Measurements from ENCODE around the gene SMG9.
"Not testable (repeated sequence)": the region's sequence is repeated elsewhere in the genome, so short reads cannot be mapped to it uniquely, and the experiment has no call there.

The SMG9 gene

DNA sequence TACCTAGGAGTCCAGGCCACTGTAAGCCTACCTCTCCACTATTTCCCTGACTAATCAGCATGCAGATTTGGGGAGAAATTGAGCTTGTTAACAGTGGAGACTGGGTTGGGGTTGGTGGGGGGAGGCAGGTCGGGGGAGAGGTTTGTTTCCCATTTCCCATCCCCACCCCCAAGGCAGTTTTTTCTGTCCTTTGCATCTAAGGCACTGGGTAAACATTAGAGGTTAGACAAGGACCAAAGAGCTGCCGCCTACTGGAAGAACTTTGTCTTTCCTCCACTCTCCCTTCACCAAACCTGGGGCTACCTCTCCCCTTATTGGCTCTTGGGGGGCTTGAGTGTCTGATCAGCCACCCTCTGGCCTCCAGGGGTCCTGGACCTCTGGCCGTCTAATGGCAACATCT lies 25.1 kb upstream of the SMG9 start:
- DNase-seq = no peak

DNA sequence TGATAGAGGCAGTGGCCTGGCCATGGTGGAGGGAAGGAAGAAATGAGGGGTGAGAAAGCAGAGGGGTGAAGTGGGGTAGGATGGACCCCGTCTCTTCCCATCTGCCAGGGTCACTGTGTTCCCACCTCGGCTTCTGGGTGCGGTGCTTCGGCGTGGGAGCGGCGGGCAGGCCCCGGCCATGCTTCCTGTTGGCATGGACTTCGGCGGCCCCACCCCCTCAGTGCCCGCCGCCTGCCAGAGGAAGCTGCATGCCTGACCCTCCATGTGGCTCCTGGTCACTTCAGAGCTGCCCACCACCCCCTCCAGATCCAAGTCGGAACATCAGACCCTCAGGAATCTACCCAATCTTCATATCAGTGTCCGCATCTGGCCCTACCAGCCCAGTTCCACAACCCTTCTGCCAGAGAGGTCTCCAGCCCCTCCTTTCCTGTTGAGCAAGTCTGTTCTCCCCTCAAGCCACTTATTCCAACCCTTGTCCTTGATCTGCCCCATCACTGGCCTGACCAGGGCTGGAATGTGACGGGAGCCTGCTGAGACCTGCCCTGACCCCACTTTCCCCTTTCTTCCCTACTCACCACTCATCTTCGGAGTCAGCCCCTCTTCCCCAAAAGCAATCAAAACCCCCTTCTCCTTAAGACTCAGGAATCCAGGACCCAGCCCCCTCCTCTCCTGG lies 24.5 kb upstream of the SMG9 start:
- DNase-seq = no peak

DNA sequence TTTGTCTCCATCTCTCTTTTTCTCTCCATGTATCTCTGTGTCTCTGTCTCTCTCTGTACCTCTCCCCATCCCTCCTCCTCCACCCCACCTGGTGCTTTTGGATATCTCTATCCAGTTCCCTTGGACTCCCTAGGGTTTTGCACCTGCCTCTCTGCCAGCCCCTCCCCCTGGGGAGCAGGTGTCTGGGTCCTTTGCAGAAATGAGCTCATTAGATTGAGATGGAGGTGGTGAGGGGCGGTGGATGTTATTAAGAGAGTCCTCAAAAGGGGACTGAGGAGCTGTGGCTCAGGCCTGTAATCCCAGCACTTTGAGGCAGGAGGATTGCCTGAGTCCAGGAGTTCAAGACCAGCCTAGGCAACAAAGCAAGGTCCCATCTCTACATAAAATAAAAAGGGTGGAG lies 23.9 kb upstream of the SMG9 start:
- DNase-seq = no peak

DNA sequence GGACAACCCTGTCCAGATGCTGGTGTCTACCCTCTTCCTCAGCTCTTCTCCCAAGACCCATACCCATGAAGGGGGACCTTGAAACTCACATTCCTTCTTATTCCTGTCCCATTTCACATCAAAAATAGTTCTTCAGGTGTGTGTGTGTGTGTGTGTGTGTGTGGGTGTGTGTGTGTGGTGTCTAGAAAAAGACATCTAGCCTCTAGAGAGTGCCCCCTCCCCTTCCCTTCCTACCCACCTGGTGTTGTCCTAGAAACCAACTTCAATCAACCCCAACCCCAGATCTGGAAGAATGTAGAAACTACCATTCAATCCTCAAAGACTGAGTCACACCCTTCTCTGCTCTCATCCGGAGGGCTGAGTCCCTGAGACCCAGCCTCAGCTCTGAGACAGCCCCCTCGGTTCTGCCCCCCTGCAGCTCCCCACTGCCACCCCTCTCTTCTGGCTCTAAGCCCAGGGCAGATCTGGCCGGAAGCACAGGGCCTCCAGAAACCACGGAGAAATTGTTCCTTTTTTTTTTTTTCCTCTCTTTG lies 22.5 kb upstream of the SMG9 start:
- DNase-seq = no peak

DNA sequence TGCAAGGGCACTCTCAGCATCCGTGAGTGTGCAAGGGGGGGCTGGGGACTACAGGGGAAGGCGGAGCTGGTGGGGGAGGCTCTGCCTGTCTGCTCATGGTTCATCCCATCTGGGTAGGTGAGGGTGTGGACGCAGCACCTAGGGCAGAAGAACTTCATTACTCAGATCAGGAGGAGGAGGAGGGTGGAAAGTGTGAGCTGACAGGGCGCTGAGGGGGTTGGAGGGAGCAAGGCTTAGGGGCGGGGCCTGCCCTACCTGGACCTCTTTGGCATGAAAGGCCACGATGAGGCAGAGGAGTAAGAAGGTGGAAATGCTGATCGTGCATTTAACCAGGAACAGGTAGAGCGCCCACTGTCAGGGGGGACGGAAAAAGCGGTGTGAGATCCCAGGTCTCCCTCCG lies 21.5 kb upstream of the SMG9 start:
- DNase-seq = no peak

DNA sequence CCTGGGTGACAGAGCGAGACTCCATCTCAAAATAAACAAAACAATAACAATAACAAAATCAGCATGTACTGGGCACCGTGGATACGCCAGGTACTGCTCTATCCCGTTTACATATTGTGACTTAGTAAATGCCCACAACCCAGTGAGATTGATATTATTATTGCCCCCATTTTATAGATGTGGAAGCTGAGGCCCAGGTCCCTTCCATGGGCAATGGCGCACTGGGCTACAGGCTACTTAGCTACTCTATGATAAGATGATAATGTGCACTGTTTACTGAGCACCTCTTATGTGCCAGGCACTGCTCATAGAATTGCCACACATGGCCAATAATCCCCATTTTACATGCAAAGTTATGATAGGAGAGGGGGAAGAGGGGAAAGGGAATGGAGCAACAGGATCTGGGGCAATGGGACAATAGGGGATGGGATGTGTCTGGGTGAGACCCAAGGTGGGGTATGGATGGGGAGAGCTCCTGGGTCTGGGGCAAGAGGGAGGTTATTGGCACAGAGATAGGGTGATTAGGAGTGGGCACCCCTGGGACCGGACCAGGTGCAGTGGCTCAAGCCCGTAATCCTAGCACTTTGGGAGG lies 20.6 kb upstream of the SMG9 start:
- no peak for DNase-seq

DNA sequence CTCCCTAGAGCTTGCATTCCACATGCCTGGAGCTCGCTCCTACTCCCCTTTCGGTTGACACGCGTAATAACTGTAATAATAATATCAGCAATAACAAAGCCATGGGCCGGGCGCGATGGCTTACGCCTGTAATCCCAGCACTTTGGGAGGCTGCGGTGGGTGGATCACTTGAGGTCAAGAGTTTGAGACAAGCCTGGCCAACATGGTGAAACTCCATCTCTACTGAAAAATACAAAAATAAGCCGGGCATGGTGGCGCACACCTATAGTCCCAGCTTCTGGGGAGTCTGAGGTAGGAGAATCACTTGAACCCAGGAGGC lies 20.1 kb upstream of the SMG9 start:
- DNase-seq = not testable (repeated sequence)

DNA sequence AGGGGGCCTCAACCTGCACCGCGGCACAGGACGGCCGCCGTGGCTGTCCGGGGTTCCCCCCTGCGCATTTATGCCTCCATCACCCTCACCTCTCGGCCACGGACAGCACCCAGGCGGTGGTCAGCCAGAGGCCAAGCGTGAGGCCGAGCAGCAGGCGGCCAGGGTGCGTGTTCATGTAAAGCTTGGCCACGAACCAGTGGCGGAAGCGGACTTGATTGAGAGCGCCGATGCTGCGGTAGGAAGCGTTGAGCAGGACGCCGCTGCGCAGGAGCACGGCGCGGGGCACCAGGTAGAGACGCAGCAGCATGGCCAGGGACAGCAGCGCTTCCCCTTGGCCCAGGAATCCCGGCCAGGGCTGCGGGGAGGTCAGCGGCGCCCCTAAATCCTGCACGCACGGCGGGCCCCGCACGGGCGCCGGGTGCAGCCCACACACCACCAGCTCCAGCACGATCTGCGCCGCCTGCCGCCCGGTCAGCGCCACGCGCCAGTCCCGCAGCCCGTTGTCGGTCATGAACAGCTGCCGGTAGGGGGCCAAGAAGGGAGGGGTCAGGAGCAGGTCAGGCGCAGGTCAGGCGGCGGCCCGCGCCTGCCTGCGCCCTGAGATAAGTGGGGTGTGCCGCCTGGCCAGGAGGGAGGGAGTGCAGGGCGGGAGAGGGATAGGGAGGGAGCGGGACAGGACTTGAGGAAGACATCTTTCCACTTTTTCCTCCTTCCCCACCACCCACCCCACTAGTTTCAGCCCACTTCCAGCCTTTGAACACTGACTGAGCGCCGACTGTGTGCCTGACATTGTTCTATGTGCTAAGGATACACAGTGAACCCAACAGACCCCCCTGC lies 19.6 kb upstream of the SMG9 start:
- no peak for DNase-seq

DNA sequence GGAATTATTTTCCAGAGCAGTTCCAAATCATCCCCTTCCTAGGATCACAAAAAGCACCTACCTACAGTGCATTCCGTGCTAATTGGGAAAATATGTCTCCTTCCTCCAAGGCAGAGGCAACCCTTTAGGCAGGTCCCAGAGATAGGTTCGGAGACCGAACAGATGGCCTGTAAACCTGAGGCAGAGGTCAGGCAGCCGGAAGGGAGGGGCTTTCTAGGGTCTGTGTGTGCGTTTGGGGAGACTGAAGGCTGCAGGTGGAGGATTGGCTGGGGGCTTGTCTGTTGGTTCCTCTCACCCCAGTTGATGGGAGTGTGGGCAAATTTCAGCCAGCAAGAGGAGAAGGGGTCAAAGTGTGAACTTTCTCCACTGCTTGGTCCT lies 19.0 kb upstream of the SMG9 start:
- no peak for DNase-seq

DNA sequence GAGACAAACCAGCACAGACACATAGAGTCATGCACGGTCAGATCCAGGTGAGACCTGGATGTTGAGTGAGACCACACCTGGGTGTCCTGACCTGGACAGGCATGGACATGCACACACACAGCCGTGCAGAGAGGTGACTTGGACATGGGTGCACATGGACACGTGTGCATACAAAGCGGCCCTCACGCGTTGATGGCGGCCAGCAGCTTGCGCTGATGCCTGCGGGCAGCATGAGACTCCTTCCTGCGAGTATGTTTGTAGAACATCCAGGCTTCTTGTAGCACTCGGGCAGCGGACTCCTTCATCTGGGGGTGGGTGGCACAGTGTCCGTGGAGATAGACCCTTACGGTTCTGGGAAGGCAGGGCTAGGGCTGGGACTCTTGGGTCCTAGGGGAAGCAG lies 14.5 kb upstream of the SMG9 start:
- DNase-seq = no peak

DNA sequence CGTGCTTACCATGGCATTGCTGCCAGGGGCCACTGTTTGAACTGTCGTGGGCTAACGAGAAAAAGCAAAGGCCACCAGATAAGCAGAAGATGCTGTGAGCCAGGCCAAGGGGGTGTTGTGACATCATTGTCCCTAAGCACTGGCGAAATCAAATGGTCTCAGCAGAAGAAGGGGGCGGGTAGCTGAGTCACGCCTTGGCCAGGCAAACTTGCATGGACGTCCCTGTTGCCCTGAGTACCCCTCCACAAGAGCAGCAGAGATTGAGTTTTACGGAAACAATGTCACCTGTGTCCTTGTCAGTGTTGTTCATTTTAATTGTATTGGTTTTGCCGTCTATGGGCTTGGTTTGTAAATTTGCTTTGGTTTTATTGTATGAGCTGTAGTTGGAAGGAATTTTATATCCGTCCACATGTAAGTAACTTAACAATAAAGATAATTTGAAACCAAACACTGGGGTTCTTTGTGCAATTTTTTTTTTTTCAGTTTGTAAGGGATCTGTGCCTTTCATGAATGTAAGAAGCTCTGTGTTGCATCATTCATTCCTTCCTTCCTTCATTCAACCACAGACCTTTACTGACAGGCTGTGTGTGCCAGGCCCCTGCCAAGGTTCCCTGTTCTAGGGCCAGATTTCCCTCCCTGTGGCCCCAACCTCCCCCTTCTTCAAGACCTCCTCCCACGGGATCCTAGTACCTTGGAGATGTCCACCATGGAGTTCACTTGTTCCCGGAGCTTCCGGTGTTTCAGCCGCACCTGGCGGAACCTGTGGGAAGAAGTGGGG lies 13.7 kb upstream of the SMG9 start:
- DNase-seq = no peak

DNA sequence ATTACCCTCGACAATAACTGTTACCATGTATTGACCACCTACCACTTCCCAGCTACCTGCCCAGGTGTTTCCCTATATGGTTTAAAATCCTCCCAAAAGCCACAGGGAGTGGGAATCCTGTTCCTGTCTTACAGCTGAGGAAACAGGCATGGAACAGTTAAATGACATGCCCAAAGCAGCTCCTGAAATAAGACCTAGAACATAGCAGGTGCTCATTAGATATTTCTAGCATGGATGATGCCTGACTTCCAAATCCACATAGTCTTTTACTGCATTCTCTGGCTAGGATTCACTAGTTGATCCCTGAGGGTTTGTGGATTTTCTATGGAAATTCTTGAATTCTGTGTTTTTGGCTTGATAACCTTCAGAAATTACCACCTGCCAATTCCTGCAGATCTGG lies 13.1 kb upstream of the SMG9 start:
- DNase-seq = no peak

DNA sequence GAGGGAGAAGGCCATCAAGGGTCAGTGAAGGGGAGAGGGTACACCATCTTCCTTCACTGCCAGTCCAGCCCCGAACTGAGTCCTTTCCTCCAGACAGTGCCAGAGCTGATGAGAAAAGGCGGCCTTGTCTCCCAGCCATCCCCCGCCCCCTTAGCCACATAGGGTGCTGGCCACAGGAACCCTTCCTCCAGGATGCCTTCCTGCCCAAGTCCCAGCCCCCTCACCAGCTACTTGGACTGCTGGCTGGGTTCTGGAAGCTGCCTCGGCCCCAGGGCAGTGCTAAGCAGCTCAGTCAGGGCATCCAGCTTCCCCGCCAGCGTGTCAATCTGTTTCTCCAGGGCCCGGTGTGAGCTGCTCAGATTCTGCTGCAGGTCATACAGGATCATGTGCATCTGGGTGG lies 12.6 kb upstream of the SMG9 start:
- DNase-seq = no peak

DNA sequence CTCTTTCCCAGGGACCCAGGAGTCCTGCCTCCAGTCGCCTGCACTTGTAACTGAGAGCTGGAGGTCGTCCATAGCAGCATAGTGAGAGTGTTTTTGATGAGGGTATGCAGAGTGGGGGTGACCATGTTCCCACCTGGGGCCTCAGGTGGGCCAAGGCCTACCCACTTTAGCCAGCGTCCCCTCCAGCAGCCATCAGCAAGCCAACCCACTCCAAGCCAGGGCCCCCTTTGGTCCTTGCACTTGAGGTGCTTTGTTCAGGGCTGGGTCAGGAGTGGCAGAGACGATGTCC lies 11.9 kb upstream of the SMG9 start:
- no peak for DNase-seq

DNA sequence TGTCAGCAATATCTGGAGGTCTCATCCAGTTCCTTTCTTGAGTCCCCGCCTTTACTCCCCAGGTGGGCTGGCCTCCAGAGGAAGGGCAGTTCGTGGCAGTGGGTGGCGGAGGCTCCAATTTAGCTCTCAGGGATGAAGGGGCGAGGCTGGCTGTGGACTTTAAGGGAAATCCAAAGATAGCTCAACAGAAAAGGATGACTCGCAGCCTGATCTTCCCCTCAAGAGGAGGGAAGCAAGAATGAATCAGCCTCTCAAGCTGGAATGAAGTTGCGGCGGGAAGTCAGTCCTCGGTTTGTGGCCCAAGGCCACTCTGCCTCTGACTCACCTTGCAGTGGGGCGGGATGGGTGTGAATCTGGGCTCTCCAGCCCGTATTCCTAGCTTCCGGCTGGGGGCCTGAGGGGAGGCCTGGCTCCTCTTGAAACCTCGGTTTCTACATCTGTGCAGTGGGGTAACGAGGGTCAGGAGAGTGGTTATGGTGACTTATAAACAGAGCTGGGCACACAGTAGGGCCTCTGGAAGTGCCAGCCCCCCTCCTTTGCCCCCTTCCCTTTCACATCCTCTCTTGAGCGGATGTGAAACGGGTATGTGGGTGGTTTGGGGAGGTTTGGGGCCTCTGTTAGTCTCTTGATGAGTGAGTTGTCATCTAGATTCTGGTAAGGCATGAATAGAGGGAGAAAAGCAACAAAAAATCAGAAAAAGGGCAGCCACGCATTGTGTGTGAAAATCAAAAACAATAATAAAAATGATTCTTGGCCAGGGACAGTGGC lies 10.5 kb upstream of the SMG9 start:
- no peak for DNase-seq

DNA sequence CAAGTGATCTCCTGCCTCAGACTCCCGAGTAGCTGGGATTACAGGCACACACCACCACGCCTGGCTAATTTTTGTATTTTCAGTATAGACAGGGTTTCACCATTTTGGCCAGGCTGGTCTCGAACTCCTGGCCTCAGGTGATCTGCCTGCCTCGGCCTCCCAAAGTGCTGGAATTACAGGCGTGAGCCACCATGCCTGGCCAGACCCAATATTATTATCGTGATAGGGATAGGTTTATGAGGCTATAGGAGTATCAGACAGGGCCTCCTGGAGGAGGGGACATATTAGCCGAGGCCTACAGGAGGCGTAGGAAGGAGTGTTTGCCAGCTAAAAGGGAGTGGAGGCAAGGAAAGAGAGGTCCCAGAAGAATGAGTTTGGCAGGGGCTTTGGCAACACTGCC lies 9.9 kb upstream of the SMG9 start:
- not testable (repeated sequence) for DNase-seq

DNA sequence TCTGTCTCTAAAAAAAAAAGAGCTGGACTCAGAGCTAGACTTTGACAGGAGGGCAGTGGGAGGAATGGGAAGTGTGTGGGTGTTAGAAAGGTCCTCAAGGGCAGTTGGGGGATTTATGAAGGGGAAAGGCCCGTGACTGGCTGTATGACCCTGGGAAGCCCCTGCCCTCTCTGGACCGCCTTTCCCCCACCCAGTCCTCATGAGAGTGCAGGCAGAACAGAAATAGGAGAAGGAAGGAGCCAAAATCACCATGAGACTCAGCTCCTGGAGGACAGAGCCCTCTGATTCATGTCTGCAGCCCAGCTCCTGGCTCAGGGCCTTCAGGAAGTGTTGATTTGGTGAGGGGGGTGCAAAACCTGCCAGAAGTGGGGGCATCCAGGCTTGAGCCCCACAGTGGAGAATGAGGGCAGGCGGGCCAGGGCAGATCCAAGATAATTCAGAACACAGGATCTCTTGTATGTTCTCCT lies 8.7 kb upstream of the SMG9 start:
- no peak for DNase-seq

DNA sequence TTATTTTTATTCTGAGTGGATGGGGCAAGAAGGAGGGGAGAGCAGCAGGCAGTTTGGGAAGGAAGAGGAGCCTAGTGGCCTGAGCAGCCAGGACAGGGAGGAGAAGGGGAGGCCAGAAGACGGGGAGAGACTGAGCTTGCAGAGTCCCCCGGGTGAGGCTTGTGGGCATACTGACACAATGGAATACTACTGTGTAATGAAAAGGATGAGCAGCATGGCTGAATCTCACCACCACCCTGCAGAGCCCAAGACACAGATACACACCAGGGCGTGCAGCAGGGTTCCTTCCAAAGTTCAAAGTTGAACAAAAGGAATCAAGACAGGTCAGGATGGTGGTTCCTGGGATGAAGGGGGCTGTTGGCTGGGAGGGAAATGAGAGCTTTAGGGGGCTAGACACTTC lies 8.1 kb upstream of the SMG9 start:
- DNase-seq = no peak

DNA sequence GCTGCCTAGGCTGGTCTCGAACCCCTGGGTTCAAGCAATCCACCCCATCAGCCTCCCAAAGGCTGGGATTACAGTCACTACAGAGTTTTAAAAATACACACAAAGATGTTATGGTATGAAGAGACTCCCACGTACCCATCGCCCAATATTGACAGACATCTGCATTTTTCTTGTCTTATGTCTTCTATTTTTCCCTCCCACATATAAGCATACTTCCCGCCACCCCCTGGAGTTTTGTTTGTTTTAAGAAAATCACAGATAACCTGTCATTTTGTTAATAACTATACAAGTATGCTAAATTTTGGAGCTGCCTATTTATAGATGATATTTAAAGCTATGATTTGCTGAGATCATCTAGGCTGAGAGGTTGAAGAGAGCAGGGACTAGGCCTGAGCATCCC lies 6.2 kb upstream of the SMG9 start:
- no peak for DNase-seq

DNA sequence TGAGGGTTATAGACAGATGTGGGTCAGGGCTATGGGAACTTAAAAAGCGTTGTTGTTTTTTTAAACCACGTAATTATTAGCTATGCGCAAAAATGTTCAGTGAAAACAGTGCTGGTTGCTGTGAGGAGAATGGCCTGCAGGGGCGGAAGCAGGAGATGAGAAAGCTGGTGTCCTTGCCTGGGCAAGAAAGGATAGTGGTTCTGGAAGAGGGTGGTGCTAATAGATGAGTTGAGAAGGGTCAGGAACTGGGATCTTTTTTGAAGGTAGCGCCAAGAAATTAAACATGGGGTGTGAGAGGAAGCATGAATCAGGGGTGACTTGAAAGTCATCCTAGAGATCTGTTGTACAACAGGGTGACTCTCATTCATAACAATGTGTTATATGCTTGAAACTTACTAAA lies 4.8 kb upstream of the SMG9 start:
- no peak for DNase-seq

DNA sequence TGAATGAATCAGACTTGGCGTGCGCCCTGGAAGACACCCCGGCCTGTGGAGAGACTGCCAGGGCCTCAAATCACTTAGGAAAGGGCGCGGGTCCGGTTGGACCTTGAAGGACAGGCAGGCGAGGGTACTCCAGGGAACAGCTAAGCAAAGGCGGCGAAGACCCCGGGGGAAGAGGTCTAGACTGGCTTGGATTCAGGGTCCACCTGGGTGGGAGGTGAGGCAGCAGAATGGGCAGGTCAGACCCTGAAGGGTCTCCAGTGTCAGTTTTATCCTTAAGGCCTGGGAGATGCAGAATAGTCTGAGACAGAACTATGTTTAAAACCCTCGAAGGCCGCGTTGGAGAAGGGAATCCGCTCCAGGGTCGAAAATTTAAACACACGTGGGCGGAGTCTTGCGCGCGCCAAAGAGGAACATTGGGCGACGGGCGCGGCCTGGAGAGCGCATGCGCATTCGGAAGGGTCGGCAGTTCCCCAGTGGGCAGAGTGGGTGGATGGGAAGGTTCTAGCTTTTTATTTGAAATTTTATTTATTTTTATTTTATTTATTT lies 567 bp upstream of the SMG9 start:
- DNase-seq = peak; percentile 68

DNA sequence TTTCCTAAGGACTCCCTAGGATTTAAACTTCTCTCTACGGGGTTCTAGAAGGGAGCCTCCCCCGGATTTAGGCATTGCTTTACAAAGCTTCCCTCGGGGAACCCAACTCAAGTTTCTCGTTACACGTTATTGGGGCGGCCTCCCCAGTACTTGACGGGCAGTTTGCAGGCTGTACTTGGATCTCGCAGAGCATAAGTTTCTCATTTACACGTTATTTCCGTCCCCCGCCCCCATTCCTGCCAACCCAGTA lies 584 bp downstream of the SMG9 start:
- no peak for DNase-seq
